Activated gamma-delta T cell treated with Interleukin-2 at 50 U/mL for 16 hours (primary cell): ENCODE measurements around the gene PIGL.
A peak's percentile ranks its signal among the peaks of the same experiment; 100 is the strongest.

Experiments
- DNase-seq: peaks from one replicate; pipeline ENCODE4 v3.0.0-alpha.2; 2020

PIGL gene

GRCh38 chr17:16354585-16354984 is 137.6 kb downstream of the PIGL start:
- DNase-seq = no peak

DNA sequence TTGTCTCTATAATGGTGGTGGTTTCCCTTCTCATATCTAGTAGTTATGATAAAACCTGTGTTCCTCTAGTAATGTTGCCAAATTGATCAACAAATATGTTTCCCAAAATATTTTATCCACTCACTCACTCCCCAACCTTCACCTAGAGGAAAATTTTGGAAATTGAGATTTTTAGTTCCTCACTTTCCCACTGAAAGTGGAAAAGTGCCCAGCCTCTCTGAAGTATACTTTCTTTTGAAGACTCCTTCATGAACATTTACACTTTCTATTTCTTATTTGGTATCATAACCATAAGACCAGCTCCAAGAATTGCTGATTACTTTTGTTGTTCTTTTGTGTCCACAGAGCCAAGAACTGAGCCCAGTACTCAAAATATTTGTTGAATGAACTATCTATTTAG is 141.4 kb downstream of the PIGL start:
- DNase-seq = no peak

- DNase-seq = no peak
These were observed 144.9 kb downstream of the PIGL start for GRCh38 chr17:16361874-16362273.

DNA sequence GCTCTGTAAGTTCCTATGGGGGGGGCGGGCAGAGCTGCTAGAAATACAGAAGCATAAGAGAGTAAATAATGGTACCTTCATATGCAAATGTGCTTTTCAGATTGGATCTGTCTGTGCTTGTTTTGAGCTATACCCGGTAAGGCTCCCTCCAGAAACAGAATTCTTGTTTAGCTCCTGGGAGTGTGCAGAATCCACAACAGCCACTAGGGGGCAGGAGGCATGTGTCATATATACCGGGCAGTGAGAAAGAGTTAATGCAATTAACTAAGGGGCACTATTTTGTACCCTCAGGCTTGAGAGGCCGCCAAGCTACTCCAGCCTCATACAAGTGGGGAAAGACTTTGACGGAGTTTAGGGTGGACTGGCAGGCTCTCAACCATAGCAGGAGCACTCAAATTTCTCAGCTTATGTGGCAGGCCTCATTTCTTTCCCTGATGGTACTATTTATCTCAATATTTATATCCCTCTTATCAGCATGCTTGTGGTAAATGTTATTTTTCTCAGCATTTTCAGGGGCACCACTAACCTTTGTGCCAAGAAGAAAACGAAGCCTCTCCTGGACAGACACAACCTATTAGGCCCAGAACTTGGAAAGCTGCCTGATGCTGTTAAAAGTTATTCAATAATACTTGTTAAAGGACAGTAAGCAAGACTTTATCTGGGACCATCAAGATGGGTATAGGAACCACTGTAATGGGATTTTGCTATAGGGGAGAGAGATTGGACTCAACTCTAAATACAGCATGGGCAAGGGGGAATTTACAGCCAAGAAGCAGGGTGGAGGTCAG is 146.9 kb downstream of the PIGL start:
- peak; percentile 77 for DNase-seq

GRCh38 chr17:16364625-16365024 is 147.6 kb downstream of the PIGL start:
- DNase-seq = no peak

- no peak for DNase-seq
These were observed 154.7 kb downstream of the PIGL start for GRCh38 chr17:16371742-16372141.

DNA sequence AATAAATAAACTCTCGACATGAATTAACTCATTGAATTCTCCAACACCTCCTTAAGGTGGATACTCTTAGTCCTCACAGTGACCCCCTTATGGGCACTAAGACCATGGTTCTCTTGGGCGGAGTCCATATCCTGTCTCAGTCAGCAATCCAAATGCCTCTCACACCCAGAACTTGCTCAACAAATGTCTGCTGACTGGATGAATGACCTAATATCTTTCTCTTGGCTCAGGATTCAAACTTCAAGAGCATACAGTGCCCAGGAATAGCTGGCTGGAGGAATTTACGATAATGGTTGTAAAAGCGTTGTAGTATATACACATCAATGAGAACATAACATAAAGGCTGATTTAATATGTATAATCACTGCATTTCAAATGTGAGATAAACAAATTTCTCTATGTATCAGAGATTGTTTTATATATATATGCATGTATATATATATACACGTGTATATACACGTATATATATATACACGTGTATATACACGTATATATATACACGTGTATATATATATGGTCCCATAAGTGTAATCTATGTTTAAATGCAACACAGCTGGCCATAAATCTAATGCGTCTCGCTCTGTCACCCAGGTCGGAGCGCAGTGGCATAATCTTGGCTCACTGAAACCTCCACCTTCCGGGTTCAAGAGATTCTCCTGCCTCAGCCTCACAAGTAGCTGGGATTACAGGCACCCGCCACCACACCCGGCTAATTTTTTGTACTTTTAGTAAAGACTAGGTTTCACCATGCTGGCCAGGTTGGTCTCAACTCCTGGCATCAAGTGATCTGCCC is 157.3 kb downstream of the PIGL start:
- no peak for DNase-seq
